ENCODE data around the gene FGFR2.

DNA sequence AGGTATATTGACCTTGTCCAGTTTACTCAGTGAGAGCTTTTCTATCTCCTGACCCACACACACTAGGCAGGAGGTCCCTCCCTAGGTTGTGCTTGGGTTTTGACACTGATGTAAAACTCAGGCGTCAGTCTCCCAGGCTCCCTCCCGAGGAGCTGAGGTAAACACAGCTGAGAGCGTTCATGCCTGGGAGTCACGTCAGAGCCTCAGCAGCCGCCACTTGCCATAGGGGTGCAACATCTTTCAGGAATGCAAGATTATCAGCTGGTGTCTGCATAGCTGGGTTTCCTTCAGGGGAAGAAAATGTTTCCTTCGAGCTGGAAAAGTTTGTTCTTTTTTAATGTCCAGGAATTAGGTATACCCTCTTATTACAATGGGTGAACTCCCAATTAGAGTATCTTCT, 70.6 kb downstream of the FGFR2 start:
- TF ChIP-seq, protein P1, sequence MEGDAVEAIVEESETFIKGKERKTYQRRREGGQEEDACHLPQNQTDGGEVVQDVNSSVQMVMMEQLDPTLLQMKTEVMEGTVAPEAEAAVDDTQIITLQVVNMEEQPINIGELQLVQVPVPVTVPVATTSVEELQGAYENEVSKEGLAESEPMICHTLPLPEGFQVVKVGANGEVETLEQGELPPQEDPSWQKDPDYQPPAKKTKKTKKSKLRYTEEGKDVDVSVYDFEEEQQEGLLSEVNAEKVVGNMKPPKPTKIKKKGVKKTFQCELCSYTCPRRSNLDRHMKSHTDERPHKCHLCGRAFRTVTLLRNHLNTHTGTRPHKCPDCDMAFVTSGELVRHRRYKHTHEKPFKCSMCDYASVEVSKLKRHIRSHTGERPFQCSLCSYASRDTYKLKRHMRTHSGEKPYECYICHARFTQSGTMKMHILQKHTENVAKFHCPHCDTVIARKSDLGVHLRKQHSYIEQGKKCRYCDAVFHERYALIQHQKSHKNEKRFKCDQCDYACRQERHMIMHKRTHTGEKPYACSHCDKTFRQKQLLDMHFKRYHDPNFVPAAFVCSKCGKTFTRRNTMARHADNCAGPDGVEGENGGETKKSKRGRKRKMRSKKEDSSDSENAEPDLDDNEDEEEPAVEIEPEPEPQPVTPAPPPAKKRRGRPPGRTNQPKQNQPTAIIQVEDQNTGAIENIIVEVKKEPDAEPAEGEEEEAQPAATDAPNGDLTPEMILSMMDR (IDR thresholded peaks at IDR 0.05): no peak
- no peak for TF ChIP-seq POLR2A (IDR thresholded peaks at IDR 0.05)
